HUES6 (cell line): ENCODE data around the gene ASB15.

Source experiments
- H3K27ac ChIP-seq: 2 replicates; pipeline ENCODE4 v1.7.0; 2013; ENCODE audit warnings: low read depth, mild to moderate bottlenecking, low read length, inconsistent platforms
- H3K27me3 ChIP-seq: 2 replicates; pipeline ENCODE4 v1.6.1; 2013; ENCODE audit warnings: low read length; ENCODE audit not compliant: control insufficient read depth, insufficient read depth
- H3K36me3 ChIP-seq: 2 replicates; pipeline ENCODE4 v1.6.1; 2013; ENCODE audit warnings: low read length; ENCODE audit not compliant: control insufficient read depth, insufficient read depth
- H3K4me1 ChIP-seq: 2 replicates; pipeline ENCODE4 v1.6.1; 2013; ENCODE audit warnings: low read length; ENCODE audit not compliant: control insufficient read depth, insufficient read depth
- H3K4me3 ChIP-seq: 2 replicates; pipeline ENCODE4 v1.5.1; 2013; ENCODE audit warnings: low read depth, low read length
- H3K9ac ChIP-seq: one replicate; pipeline ENCODE4 v1.6.1; 2013; ENCODE audit warnings: mild to moderate bottlenecking, low read length
- H3K9me3 ChIP-seq: 2 replicates; pipeline ENCODE4 v1.6.1; 2013; ENCODE audit warnings: low read depth, low read length; ENCODE audit not compliant: control insufficient read depth, insufficient read depth

ASB15 gene

DNA sequence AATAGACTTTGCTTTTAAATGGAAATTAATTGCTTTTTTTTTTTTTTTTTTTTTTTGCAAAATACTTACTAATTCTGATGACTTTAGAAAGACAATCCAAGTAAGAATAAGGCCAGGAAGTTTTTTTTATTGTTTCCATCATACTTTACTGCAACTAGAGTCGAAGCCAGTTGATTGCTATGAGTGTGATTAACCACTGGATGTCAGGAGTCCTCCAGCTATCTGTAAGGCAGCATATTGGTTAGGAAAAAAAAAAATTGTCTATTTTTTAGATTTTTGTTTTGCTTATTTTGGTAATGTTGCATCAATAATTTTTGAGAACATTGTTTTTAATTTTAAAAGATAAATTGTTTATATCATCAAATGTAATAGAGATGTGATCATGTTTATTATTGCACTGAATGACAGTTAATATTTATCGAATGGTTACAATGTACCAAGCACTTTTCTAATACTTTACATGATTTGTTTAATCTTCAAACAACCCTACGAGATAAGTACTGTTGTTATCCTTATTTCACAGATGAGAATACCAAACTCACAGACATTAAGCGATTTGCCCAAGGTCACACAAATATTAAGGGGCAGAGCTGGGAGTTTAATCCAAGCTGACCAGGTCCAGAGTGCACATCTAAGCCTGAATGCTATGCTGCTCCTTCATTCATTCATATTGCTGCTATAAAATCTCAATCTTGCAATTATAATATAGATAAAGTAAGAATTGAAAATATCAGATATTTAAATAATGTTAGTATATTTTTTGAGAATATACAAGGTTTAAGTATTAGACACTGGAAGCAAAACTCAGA lies 34.1 kb downstream of the ASB15 start:
- Histone ChIP-seq H3K9ac (no peak overlapping the region), H3K9me3 (no peaks in the 10 kb centered on the region), H3K36me3 (no peaks in the 10 kb centered on the region), H3K4me1 (peaks cover 5% of the 10 kb centered on the region), H3K27me3 (no peaks in the 10 kb centered on the region), H3K27ac (no peak overlapping the region), H3K4me3 (no peak overlapping the region)

DNA sequence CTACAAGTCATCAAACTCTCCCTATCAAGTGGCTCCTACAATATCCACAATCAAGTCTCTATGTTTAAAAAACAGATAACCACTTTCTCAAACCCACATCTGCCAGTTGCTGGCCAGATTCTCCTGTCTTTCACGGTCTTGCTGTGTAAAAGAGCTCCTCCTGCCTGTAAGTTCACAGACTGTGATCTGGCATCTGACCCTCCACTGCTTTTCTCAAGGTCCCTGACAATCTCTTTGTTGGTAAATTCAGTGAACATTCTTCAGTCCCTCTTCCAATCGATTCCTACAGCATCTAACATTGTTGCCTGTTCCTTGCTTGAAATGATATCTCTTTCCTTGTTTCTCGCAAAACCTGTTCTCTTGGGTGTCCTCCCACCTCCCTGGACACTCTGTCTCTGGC lies 35.6 kb downstream of the ASB15 start:
- Histone ChIP-seq H3K27me3 (no peaks in the 10 kb centered on the region), H3K4me1 (peaks cover 5% of the 10 kb centered on the region), H3K27ac (no peak overlapping the region), H3K36me3 (no peaks in the 10 kb centered on the region), H3K9me3 (no peaks in the 10 kb centered on the region), H3K4me3 (no peak overlapping the region), H3K9ac (no peak overlapping the region)

DNA sequence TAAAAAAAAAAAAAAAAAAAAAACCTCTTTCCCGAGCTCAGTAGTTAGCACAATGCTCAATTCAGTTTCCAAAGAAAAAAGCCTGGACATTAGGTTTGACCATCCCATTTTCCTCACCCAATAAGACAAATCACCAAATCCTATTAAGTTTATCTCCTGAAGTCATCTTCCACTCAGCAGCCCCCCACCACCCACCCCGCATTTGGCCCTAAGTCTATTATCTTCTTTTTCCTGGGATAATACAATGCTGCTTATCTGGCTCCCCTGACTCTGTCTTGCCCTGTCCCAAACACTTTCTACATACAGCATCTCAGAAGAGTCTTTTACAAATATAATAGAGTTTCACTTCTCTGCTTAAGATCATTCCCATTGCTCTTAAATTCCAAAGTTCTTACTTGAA lies 36.3 kb downstream of the ASB15 start:
- no peak overlapping the region for H3K27ac ChIP-seq
- no peaks in the 10 kb centered on the region for H3K27me3 ChIP-seq
- no peaks in the 10 kb centered on the region for H3K9me3 ChIP-seq

DNA sequence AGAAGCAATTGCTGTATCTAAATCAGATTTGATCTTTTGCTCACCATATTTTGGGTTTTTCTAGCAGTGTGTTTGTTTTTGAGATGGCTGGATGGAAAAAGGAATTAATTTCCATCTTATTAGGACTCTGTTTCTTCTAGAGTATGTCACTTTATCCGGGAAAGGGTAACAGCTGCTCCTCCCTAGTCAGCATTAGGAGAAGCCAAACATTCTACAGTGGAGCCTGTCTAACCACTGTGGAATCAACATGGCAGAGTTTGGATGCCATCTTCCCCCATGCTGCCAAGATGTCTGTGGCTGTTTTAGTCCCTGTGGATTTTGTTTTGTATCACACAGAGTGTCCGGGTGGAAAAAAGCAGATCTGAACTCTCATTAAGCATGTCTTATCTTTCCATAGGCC lies 38.0 kb downstream of the ASB15 start:
- no peaks in the 10 kb centered on the region for H3K9me3 ChIP-seq
- no peak overlapping the region for H3K27ac ChIP-seq
- no peaks in the 10 kb centered on the region for H3K27me3 ChIP-seq
- H3K4me3 ChIP-seq: no peak overlapping the region
- H3K9ac ChIP-seq: no peak overlapping the region
- no peaks in the 10 kb centered on the region for H3K36me3 ChIP-seq
- H3K4me1 ChIP-seq: peaks cover 19% of the 10 kb centered on the region

More for the DNA sequence above, 36.3 kb downstream of the ASB15 start:
- H3K4me3 ChIP-seq: no peak overlapping the region
- no peaks in the 10 kb centered on the region for H3K36me3 ChIP-seq
- no peak overlapping the region for H3K9ac ChIP-seq
- H3K4me1 ChIP-seq: peaks cover 5% of the 10 kb centered on the region

DNA sequence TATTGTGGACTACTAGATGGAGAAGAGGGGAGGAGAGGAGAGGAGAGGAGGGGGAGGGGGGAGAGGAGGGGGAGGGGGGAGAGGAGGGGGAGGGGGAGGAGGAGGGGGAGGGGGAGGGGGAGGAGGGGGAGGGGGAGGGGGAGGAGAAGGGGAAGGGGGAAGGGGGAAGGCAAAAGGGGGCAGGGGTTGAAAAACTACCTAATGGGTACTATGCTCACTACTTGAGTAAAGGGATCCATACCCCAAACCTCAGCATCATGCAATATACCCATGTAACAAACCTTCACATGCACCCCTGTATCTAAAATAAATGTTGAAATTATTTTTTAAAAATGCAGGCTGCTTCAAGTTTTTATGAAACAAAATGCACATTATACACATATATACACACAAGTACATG lies 39.0 kb downstream of the ASB15 start:
- H3K27me3 ChIP-seq: no peaks in the 10 kb centered on the region
- H3K36me3 ChIP-seq: no peaks in the 10 kb centered on the region
- H3K9ac ChIP-seq: no peak overlapping the region
- H3K9me3 ChIP-seq: no peaks in the 10 kb centered on the region
- H3K27ac ChIP-seq: no peak overlapping the region
- peaks cover 26% of the 10 kb centered on the region for H3K4me1 ChIP-seq
- no peak overlapping the region for H3K4me3 ChIP-seq

DNA sequence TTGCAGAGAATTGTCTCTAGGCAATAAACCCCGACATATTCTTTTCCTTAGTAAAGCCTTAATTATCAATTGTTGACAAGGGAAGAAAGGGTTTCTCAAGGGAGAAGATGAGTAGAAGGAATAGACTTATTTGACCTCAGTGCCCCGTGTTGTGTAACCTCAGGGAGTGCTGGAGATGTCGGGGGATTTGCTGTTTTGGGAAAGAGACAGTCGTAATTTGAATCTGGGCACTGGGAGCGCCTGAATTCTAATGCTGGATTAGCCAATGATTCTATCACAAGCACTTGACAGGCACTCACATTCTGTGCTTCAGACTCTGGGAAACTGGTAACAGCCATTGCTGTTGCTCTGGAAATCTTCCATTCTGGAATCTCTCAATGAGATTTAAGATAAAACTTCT lies 40.3 kb downstream of the ASB15 start:
- Histone ChIP-seq H3K36me3 (no peaks in the 10 kb centered on the region), H3K4me3 (no peak overlapping the region), H3K4me1 (peaks cover 26% of the 10 kb centered on the region), H3K27ac (no peak overlapping the region), H3K9ac (no peak overlapping the region), H3K27me3 (no peaks in the 10 kb centered on the region), H3K9me3 (no peaks in the 10 kb centered on the region)

DNA sequence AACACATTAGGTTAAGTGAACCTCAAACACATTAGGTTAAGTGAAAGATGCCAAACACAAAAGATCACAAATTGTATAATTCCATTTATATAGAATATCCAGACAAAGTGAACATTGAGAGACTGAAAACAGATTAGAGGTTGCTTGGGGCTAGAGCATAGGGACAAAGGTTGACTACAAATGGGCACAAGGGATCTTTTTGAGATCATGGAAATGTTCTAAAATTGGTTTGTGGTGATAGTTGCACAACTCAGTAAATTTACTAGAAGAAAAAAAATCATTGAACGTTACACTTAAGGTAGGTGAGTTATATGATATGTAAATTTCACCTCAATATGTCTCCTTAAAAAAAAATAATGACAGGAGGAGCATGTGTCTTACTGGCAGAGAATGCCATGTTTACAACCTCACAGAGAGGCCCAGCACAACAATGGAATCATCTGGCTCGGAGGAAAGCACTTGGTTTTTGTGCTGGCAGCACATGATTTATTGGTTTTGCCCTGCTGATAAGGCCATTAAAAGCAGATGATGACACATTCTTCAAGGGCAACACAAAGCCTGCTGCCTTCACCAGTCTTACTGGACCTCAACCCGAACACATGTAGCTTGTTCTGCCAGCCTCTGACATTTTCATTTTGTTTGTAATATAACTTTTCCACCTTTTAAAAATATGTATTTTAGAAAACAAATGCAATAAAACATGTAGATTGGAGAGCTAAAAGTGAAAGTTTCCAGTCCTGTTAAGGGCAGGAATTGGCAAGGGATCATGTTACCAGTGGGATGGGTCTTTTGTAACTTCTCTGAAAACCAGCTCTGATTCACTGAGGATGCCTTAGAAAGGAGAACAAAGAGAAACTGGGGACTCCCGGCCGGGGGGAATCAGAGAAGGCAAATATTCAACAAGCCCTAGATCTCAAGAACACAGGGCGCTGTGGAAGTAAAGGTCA lies 42.1 kb downstream of the ASB15 start:
- Histone ChIP-seq H3K4me3 (peak overlapping the region; percentile 17), H3K36me3 (no peaks in the 10 kb centered on the region), H3K27me3 (no peaks in the 10 kb centered on the region), H3K27ac (peak overlapping the region; percentile 80), H3K9me3 (no peaks in the 10 kb centered on the region), H3K9ac (peak overlapping the region; percentile 72), H3K4me1 (peaks cover 35% of the 10 kb centered on the region)

DNA sequence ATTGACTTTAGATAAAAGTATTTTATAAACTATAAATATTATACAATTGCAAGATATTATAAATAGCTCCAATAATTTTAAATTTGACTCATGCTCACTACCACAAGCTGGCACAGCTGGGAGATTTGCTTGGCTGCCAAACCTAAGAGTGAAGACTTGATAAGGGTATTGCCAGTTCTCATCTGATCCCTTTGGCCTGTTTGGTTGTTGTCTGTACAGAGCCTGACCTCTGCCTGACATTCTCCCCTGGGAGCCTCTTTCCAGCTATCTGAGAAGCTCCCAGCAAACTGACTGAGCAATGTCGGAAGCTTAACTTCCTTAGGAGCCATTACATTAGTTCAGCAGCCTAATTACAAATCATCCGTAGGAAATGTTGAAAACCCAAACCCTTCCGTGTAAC lies 43.9 kb downstream of the ASB15 start:
- H3K27me3 ChIP-seq: no peaks in the 10 kb centered on the region
- no peaks in the 10 kb centered on the region for H3K9me3 ChIP-seq
- no peak overlapping the region for H3K4me3 ChIP-seq
- no peaks in the 10 kb centered on the region for H3K36me3 ChIP-seq
- H3K9ac ChIP-seq: no peak overlapping the region
- peaks cover 35% of the 10 kb centered on the region for H3K4me1 ChIP-seq
- no peak overlapping the region for H3K27ac ChIP-seq

DNA sequence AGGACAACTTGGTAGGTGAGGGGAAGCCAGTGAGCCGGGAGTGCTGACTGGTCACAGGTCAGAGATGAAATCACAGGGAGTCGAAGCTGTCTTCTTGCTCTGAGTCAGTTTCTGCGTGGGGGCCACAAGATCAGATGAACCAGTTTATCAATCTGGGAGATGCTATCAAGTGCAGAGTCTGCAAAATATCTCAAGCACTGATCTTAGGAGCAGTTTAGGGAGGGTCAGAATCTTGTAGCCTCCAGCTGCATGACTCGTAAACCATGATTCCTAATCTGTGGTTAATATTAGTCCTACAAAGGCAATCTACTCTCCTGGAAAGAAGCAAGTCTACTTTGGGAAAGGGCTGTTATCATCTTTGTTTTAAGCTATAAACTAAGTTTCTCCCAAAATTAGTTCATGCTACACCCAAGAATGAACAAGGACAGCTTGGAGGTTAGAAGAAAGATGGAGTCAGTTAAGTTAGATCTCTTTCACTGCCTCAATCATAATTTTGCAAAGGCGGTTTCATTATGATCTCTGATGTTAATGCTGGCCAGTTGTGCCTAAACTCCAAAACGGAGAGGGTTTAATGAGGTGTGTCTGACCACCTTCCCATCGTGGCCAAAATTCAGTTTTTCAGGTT lies 45.6 kb downstream of the ASB15 start:
- no peak overlapping the region for H3K4me3 ChIP-seq
- H3K27ac ChIP-seq: no peak overlapping the region
- H3K9ac ChIP-seq: no peak overlapping the region
- H3K9me3 ChIP-seq: no peaks in the 10 kb centered on the region
- no peaks in the 10 kb centered on the region for H3K36me3 ChIP-seq
- H3K27me3 ChIP-seq: no peaks in the 10 kb centered on the region
- peaks cover 35% of the 10 kb centered on the region for H3K4me1 ChIP-seq

DNA sequence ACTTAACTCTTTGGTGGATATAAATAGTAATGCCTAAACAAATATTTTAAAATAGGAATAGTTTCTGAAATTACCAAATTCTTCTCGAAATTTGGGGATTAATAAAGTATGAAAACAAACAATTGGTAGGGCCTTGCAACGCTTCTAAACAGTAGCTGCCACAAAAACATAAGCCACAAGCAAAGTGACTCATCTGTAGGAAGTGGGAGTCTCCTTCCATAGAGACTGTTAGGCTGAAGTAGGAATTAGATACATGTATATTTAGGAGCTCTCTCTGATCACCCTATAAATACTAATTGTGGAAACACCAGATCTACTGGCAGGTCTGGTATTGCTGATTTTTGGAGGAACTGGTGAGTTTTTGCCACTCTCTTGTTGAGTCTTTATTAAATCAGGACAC lies 48.3 kb downstream of the ASB15 start:
- no peaks in the 10 kb centered on the region for H3K27me3 ChIP-seq
- H3K27ac ChIP-seq: no peak overlapping the region
- no peak overlapping the region for H3K4me3 ChIP-seq
- H3K36me3 ChIP-seq: no peaks in the 10 kb centered on the region
- peaks cover 17% of the 10 kb centered on the region for H3K4me1 ChIP-seq
- H3K9me3 ChIP-seq: no peaks in the 10 kb centered on the region
- H3K9ac ChIP-seq: no peak overlapping the region

DNA sequence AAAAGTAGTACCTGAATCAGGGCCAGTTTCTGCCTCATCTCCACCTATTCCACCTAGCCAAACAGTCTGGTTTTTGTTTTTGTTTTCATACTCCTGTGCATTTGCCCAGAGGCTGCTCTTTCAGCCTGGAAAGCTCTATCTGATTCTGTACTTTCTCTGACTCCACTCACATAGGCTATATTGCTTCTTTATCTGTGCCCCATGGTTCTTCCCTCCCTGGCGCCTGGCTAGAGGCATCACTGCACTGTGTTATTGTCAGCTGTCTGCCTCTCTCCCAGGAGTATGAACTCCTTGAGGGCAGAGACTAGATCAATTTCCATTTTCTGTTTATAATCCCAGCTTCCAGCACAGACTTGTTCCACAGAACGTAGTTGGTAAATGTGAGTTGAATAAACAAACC lies 49.0 kb downstream of the ASB15 start:
- no peaks in the 10 kb centered on the region for H3K27me3 ChIP-seq
- H3K4me3 ChIP-seq: no peak overlapping the region
- H3K9ac ChIP-seq: no peak overlapping the region
- H3K9me3 ChIP-seq: no peaks in the 10 kb centered on the region
- peaks cover 14% of the 10 kb centered on the region for H3K4me1 ChIP-seq
- no peaks in the 10 kb centered on the region for H3K36me3 ChIP-seq
- H3K27ac ChIP-seq: no peak overlapping the region
